GM10847 (cell line): Measurements from ENCODE around the gene SLC2A4RG.

Experiments used
- POLR2A ChIP-seq: IDR thresholded peaks from 2 replicates; pipeline ENCODE4 v1.6.1; 2011; ENCODE audit not compliant: insufficient read length; ENCODE audit errors: extremely low read depth

SLC2A4RG gene

DNA sequence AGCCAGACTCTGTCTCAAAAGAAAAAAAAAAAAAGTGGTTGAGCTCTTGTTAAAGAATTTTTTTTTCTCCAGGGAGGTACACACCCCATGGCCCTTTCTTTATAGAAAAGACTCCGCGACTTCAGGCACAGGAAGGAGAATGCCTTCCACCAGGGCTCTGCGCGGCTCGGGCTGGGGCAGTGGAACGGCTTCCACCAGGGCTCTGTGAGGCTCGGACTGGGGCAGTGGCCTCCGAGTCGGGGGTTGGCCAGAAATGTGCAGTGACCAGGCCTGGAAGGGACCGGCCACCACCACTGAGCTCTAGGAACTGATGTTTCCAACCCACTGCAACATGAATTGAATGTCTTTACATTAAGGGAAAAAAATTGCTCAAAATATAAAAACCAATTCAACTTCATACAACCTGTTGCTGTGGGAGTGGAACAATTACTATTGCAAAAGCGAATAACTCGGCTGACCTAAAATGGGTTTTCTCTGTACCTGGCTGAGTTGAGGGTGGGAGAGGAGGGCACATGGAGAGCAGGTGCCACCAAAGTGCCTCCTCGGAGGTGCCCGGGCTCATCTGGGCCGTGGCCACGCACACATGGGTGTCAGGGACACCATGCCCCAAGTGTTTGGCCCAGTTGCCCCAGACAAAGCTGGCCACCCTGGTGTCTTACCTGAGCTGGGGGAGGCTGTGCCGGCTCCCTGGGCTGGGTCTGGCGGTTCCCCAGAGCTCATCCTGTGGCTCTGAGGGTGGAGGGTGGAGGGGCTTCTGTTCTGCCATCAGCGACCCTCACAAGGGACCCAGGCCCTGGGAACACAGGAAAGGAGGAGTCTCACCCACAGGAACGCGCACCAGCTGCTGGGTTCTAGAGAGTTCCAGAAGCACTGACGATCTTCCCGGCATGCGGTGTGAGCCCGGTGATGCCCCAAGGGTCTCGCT is 29.3 kb downstream of the SLC2A4RG start:
- TF ChIP-seq POLR2A: no peak

- no peak for TF ChIP-seq POLR2A
These were observed 30.4 kb downstream of the SLC2A4RG start for GRCh38 chr20:63769891-63770474.

- no peak for TF ChIP-seq POLR2A
These were observed 31.6 kb downstream of the SLC2A4RG start for GRCh38 chr20:63771046-63771707.

- no peak for TF ChIP-seq POLR2A
These were observed 33.4 kb downstream of the SLC2A4RG start for GRCh38 chr20:63772781-63773518.

GRCh38 chr20:63773571-63774241 is 34.1 kb downstream of the SLC2A4RG start:
- no peak for TF ChIP-seq POLR2A

DNA sequence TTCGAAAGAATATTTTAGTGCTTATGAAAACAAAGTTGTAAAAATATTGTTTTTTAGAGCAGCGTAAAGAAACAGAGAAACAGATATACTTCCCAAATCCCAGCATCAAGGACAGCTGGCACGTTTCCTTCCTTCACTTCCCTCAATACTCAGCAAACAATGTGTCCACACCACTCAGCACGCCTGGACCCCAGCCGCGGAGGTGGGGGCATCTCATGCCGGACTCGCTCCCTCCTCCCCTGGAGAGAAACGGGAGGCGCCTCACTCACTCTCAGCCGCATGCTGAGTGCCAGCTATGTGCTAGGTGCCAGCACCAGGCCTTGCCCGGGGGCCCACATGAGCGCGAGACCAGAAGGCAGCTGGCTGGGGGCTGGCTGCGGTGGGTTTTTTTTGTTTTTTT is 34.7 kb downstream of the SLC2A4RG start:
- no peak for TF ChIP-seq POLR2A

DNA sequence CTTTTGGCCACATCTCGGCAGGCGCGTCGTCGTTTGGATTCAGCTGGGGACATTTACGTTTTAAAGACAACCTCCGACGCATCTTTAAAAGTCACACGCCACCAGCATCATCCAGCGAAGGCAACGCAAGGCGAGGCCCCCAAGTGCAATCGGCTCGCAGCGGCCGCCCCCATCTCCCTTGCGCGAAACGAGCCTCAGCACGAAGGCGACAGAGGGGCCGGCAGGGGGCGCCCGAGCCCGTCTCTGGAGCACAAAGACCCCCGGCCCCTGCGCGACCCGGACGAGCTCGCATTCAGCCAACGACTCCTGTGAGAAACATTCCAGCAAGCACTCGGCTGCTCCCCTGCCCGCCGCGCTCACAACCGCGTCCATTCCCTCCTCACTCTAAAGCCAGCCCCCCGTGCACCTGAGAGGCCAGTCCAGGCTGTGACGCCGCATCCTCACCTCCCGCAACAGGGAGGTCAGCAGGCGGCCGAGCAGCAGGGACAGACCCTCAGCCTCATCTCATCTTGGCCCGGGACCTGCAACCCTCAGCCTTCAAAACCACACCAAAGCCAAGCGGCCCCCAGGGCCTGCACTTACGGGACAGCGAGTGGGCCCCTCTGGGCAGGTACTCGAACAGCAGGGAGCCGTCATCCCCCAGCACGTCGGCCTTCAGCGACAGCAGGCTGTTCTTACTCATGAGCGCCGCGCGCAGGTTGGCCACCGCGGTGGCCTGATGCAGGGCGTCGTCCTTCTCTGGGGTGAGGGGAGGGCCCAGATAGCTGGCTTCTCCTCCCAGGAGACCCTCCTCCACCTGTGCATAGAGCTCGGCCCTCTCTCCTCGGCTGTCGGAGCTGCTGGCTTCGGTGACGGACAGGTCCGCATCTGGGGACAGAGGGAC is 35.8 kb downstream of the SLC2A4RG start:
- no peak for TF ChIP-seq POLR2A

GRCh38 chr20:63777614-63778013 is 38.0 kb downstream of the SLC2A4RG start:
- no peak for TF ChIP-seq POLR2A

DNA sequence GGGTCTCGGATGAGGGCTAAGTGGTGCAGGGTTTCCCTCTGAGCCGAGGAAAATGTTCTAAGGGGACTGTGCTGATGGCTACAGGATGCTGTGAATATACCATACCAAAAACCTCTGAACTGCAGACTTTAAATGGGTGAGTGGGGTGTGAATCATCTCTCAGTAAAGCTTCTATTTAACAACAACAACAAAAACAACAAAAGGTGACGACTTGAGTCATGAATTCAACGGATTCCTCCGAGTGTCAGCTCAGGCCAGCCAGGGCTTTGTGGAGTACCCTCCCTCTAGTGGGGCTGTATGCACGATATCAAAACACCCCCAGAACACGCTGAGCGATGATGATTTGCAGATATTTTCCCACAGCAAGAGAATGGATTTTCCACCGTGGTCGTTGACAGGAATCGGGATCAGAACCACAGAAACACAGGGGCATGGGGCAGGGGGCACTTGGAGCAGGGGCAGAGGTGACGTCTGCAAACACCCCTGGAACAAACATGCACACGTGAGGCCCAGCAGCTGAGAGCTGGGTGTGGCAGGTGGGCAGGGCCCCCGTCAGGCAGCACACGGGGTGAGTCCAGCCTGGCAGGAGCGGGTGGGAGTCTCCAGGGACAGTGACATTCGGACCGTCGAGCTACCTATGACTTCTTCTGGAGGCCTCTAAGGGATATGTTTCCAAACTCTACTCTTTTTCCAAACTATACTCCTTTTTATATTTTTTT is 38.6 kb downstream of the SLC2A4RG start:
- TF ChIP-seq POLR2A: no peak

DNA sequence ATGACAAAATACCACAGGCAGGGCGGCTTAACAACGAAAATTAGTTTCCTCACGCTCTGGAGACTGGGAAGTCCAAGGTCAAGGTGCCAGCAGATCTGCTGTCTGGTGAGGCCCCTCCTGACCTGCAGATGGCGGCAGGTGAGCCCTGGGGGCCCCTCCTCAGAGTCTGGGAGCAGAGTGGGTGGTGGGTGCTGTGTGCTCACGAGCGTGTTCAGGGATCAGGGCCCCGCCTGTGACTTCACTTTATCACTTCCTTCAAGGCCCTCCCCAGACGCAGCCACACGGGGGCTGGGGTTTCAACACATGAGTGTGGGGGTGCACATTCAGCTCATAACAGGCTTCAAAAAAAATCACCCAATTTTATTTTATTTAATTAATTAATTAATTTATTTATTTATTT is 39.3 kb downstream of the SLC2A4RG start:
- TF ChIP-seq POLR2A: no peak

DNA sequence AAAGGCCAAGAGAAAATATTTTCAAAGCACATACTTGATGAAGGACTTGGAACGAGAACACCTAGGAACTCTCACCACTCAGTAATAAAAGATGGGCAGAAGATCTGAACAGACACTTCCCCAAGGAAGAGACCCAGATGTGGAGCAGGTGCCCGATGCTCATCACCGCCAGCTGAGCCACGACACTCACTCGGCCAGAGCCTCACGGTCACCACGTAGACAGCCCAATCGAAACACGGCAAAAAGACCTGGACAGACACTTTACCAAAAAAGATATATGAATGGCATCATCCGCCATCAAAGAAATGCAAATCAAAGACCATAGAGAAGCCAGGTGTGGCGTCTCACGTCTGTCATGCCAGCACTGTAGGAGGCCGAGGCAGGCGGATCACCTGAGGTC is 41.6 kb downstream of the SLC2A4RG start:
- TF ChIP-seq POLR2A: no peak

DNA sequence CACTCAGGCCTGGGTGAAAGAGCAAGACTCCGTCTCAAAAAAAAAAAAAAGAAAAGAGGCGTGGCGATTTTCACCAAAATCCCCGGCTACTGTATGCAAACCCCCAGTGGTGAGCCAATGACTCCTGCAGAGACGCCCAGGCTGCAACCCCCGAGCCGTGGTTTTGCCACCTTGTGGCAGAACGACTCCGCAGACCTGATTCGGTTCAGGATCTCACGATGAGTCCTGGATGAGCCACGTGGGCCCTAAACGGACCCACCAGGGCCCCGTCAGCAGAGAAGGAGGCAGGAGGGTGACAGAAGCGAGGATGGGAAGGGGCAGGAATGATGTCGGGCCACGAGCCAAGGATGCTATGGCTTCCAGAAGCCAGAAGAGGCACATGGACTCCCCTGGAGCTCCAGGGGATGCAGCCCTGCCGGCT is 42.5 kb downstream of the SLC2A4RG start:
- no peak for TF ChIP-seq POLR2A

DNA sequence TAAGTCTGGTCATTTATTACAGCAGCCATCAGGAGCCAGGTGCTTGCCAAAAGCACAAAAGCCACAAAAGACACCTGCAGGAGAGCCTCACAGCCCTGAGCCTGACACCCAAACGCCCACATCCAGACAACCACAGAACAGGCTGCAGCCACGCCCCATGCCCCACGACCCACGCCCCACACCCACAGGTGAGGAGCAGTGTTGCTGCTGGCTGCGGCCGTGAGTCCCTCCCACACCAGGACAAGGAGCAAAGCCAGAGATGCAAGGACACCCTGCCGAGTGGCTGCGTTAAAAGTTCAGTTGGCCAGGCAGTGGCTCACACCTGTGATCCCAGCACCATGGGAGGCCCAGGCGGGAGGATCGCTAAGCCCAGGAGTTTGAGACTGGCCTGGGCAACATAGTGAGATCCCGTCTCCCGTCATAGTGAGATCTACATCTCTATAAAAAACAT is 43.0 kb downstream of the SLC2A4RG start:
- TF ChIP-seq POLR2A: no peak
